Naive thymus-derived CD4-positive, alpha-beta T cell (primary cell): ENCODE measurements around the gene DCHS1. TPM values are rescaled to one million over a fixed set of nuclear protein-coding genes. Genes with fewer than 3 reads are reported as not detected.

Experiments used
- ATAC-seq: fragments of 150-1000 bp; cut with Tn5 transposase; 2 replicates; pipeline ENCODE4 v1.10.0; 2021; ENCODE audit warnings: mild to moderate bottlenecking, moderate library complexity
- CTCF ChIA-PET: fragments of 350-600 bp; sonication (Branson Sonifier 250); formaldehyde crosslinking; loops from one replicate; lab custom pipeline; 2021; ENCODE audit warnings: antibody characterized with exemption; lab: Charles Lee
- POLR2A ChIA-PET: fragments of 350-600 bp; sonication (Branson Sonifier 250); formaldehyde crosslinking; loops from one replicate; lab custom pipeline; 2021; ENCODE audit warnings: antibody characterized with exemption, inconsistent platforms; lab: Charles Lee
- DNase-seq, 9 donors: peaks; one replicate each; pipeline versions ENCODE4 v3.0.0 to v3.0.0-alpha.2; 2020 to 2022; ENCODE audit warnings: mixed read lengths in 1 of 9
- H3K27ac ChIP-seq: one replicate; pipeline ENCODE4 v1.7.0; 2013; ENCODE audit warnings: mild to moderate bottlenecking, low read depth, low read length, moderate library complexity
- H3K27me3 ChIP-seq, 2 donors: one replicate each; pipeline ENCODE4 v1.7.0; 2013; ENCODE audit warnings: low read length in 2 of 2, mild to moderate bottlenecking in 2 of 2, moderate library complexity in 2 of 2; ENCODE audit not compliant: control insufficient read depth in 2 of 2, insufficient read depth in 2 of 2
- H3K36me3 ChIP-seq, 3 experiments: 1 replicate in 2 of 3; 2 replicates in 1 of 3; pipeline ENCODE4 v1.7.0; 2013; ENCODE audit warnings: low read length in 3 of 3, mild to moderate bottlenecking in 3 of 3, moderate library complexity in 1 of 3; ENCODE audit not compliant: insufficient read depth in 3 of 3, control insufficient read depth in 2 of 3
- H3K4me1 ChIP-seq, 2 donors: one replicate each; pipeline ENCODE4 v1.7.0; 2013; ENCODE audit warnings: low read length in 2 of 2, mild to moderate bottlenecking in 2 of 2, moderate library complexity in 1 of 2; ENCODE audit not compliant: control insufficient read depth in 2 of 2, insufficient read depth in 2 of 2
- H3K4me3 ChIP-seq: 2 replicates; pipeline ENCODE4 v1.7.0; 2013; ENCODE audit warnings: mild to moderate bottlenecking, low read length
- H3K9me3 ChIP-seq, 3 experiments: 1 replicate in 2 of 3; 2 replicates in 1 of 3; pipeline ENCODE4 v1.7.0; 2013; ENCODE audit warnings: low read length in 3 of 3; ENCODE audit not compliant: control insufficient read depth in 2 of 3
- H3K27ac Mint-ChIP-seq, 9 donors: one replicate each; pipeline ENCODE4 v1.8.0; 2020 to 2022; ENCODE audit warnings: mixed read lengths in 9 of 9, mild to moderate bottlenecking in 8 of 9, moderate library complexity in 5 of 9, inconsistent platforms in 2 of 9
- H3K27me3 Mint-ChIP-seq, 5 donors: one replicate each; pipeline ENCODE4 v1.8.0; 2021 to 2022; ENCODE audit warnings: mixed read lengths in 5 of 5, mild to moderate bottlenecking in 1 of 5
- H3K36me3 Mint-ChIP-seq, 5 donors: one replicate each; pipeline ENCODE4 v1.8.0; 2020 to 2022; ENCODE audit warnings: mixed read lengths in 5 of 5, mild to moderate bottlenecking in 3 of 5, inconsistent platforms in 1 of 5
- H3K4me1 Mint-ChIP-seq, 7 donors: one replicate each; pipeline ENCODE4 v1.8.0; 2020 to 2022; ENCODE audit warnings: mixed read lengths in 7 of 7, mild to moderate bottlenecking in 3 of 7, inconsistent platforms in 1 of 7
- H3K4me3 Mint-ChIP-seq, 10 donors: one replicate each; pipeline ENCODE4 v1.8.0; 2020 to 2022; ENCODE audit warnings: mild to moderate bottlenecking in 10 of 10, mixed read lengths in 10 of 10, moderate library complexity in 6 of 10, inconsistent platforms in 2 of 10
- H3K9me3 Mint-ChIP-seq, 11 donors: one replicate each; pipeline ENCODE4 v1.8.0; 2020 to 2022; ENCODE audit warnings: mixed read lengths in 11 of 11, mild to moderate bottlenecking in 4 of 11, inconsistent platforms in 1 of 11, moderate library complexity in 1 of 11
- intact Hi-C, 2 donors: fragments of 100-400 bp; cut with micrococcal nuclease; formaldehyde crosslinking; loops; one replicate each; pipeline ENCODE4 v1.15.1; 2023
- polyA plus RNA-seq, 2 donors: library from polyadenylated mRNA; unstranded; fragments of 300-500 nt; fragmentation: Illumina TruSeq; gene quantifications; one replicate each; pipeline ENCODE4 v1.2.3, GENCODE V29; 2021
- total RNA-seq, 6 experiments: library from RNA in 5 of 6; stranded (reverse) in 5 of 6; gene quantifications; 1 replicate in 5 of 6; 2 replicates in 1 of 6; pipeline ENCODE4 v1.2.3 and lab custom pipeline; 2021 to 2026

DCHS1 gene
- total and polyA plus RNA-seq, 7 experiments from 2014 or later = 0.48 to 12.5 (median 9.7) TPM

DNA sequence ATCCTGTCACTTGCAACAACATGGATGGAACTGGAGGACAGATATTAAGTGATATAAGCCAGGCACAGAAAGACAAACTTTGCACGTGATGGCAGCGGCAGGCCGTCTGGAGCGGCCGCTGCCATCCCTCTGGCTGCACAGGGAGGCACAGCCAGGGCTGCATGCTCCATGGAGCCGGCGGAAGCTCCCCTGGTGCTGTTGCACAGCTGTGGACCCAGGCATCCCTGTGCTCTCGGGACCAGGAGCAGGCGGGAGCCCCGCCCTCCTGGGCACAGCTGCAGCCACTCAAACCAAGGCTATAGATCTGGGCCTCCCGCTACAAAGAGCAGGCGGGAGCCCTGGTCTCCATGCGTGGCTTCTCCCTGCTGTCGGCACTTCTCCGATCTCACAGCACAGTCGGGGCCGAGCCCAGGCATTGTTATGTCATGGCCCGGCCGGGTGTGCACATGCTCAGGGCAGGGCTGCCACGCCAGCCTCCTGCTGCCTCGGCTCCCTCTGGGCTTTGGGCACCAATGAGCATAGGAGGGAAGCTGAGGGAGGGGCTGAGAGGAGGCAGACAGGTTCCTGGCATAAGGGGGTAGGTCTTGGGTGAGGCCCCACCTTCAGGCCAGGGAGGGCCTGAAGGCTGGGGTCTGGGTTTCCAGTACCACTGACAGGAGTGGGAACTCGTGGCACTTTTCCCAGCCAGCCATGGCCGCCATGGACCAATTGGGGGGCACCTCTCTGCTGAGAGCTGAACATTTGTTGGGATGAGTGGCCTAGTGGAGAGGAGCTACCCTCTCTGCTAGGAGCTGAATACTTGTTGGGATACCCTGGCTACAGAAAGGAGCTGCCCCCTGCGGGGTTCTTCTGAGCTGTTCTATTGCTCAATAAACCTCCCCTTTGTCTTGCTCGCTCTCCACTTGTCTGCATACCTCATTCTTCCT lies 68.9 kb downstream of the DCHS1 start:
- ATAC-seq = no peak
- no peaks in the 10 kb centered on the region for H3K4me1 ChIP-seq
- Mint-ChIP-seq H3K27me3 (no peaks in the 10 kb centered on the region), H3K36me3 (peaks cover 25 to 53% (median 38%) of the 10 kb centered on the region in 5 donors), H3K27ac (no peak overlapping the region), H3K4me3 (no peak overlapping the region), H3K4me1 (peaks cover 0 to 8% (median under 1%) of the 10 kb centered on the region in 7 donors), H3K9me3 (peaks cover 8 to 31% (median 23%) of the 10 kb centered on the region in 11 donors)
- ChIA-PET POLR2A (no interaction called here), CTCF (no interaction called here)
- intact Hi-C loops = no loop called here
- peaks cover 0 to 2% (median 0%) of the 10 kb centered on the region in 3 experiments for H3K36me3 ChIP-seq
- DNase-seq = no peak
- no peak overlapping the region for H3K27ac ChIP-seq
- H3K9me3 ChIP-seq = peaks cover 0 to 14% (median 4%) of the 10 kb centered on the region in 3 experiments
- no peak overlapping the region for H3K4me3 ChIP-seq
- no peaks in the 10 kb centered on the region for H3K27me3 ChIP-seq

DNA sequence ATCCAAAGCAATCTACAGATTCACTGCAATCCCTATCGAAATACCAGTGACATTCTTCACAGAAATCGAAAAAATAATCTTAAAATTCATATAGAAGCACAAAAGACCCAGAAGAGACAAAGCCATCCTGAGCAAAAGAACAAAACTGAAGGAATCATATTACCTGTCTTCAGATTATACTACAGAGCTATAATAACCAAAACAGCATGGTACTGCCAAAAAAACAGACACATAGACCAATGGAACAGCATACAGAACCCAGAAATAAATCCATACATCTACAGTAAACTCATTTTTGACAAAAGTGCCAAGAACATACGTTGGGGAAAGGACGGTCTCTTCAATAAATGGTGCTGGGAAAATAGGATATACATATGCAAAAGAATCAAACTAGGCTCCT lies 71.1 kb downstream of the DCHS1 start:
- Histone ChIP-seq H3K27me3 (no peaks in the 10 kb centered on the region), H3K4me3 (no peak overlapping the region), H3K9me3 (peaks cover 0 to 14% (median 4%) of the 10 kb centered on the region in 3 experiments), H3K4me1 (no peaks in the 10 kb centered on the region), H3K27ac (no peak overlapping the region), H3K36me3 (no peaks in the 10 kb centered on the region)
- ChIA-PET CTCF (no interaction called here), POLR2A (no interaction called here)
- H3K27ac Mint-ChIP-seq = no peak overlapping the region
- peaks cover 8 to 36% (median 23%) of the 10 kb centered on the region in 11 donors for H3K9me3 Mint-ChIP-seq
- H3K4me3 Mint-ChIP-seq = no peak overlapping the region
- no peaks in the 10 kb centered on the region for H3K27me3 Mint-ChIP-seq
- no peak for ATAC-seq
- peaks cover 0 to 6% (median 0%) of the 10 kb centered on the region in 7 donors for H3K4me1 Mint-ChIP-seq
- peaks cover 27 to 57% (median 44%) of the 10 kb centered on the region in 5 donors for H3K36me3 Mint-ChIP-seq
- intact Hi-C loops = no loop called here
- no peak for DNase-seq

DNA sequence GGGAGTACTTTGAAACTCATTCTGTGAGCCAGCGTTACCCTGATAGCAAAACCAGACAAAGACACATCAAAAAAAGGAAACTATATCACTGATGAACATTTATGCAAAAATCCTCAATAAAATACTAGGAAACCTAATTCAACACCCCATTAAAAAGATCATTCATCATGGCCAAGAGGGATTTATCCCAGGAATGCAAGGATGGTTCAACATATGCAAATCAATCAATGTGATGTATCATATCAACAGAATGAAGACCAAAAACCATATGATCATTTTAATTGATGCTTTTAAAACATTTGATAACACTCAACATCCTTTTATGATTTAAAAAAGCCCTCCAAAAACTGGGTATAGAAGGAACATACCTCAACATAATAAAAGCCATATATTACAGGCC lies 72.0 kb downstream of the DCHS1 start:
- DNase-seq = no peak
- Histone ChIP-seq H3K4me3 (no peak overlapping the region), H3K36me3 (no peaks in the 10 kb centered on the region), H3K27ac (no peak overlapping the region), H3K4me1 (no peaks in the 10 kb centered on the region), H3K9me3 (peaks cover 0 to 14% (median 4%) of the 10 kb centered on the region in 3 experiments), H3K27me3 (no peaks in the 10 kb centered on the region)
- CTCF ChIA-PET = no interaction called here
- H3K9me3 Mint-ChIP-seq = peaks cover 8 to 36% (median 23%) of the 10 kb centered on the region in 11 donors
- H3K36me3 Mint-ChIP-seq = peaks cover 27 to 57% (median 44%) of the 10 kb centered on the region in 5 donors
- peaks cover 0 to 6% (median under 1%) of the 10 kb centered on the region in 7 donors for H3K4me1 Mint-ChIP-seq
- POLR2A ChIA-PET = no interaction called here
- intact Hi-C loops = no loop called here
- H3K4me3 Mint-ChIP-seq = no peak overlapping the region
- no peak for ATAC-seq
- no peaks in the 10 kb centered on the region for H3K27me3 Mint-ChIP-seq
- no peak overlapping the region for H3K27ac Mint-ChIP-seq

DNA sequence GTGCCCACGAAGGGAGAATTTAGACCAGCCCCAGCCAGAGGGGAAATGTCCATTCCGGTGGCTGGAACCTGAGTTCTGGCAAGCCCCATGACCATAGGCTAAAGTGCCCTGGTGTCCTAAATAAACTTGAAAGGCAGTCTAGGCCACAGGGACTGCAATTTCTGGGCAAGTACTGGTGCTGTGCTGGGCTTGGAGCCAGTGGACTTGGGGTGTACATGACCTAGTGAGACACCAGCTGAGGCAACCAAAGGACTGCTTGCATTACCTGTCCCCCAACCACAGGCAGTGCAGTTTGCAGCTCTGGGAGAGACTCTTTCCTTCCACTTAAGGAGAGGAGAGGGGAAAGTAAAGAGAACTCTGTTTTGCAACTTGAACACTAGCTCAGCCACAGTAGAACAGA lies 75.9 kb downstream of the DCHS1 start:
- ChIA-PET POLR2A (interaction anchor here (1.2 kb wide), 1 partner anchor 32 kb away, joined by 4 read pairs; the partner anchor contains the start of gene TAF10), CTCF (no interaction called here)
- Histone ChIP-seq H3K9me3 (peaks cover 0 to 12% (median 4%) of the 10 kb centered on the region in 3 experiments), H3K4me1 (no peaks in the 10 kb centered on the region), H3K27ac (no peak overlapping the region), H3K36me3 (no peaks in the 10 kb centered on the region), H3K27me3 (no peaks in the 10 kb centered on the region), H3K4me3 (no peak overlapping the region)
- Mint-ChIP-seq H3K36me3 (peaks cover 23 to 46% (median 37%) of the 10 kb centered on the region in 5 donors), H3K27ac (no peak overlapping the region), H3K27me3 (no peaks in the 10 kb centered on the region), H3K4me3 (no peak overlapping the region), H3K9me3 (peaks cover 6 to 32% (median 21%) of the 10 kb centered on the region in 11 donors), H3K4me1 (peaks cover 0 to 12% (median 4%) of the 10 kb centered on the region in 7 donors)
- DNase-seq = no peak
- ATAC-seq = no peak
- intact Hi-C loops = no loop called here

DNA sequence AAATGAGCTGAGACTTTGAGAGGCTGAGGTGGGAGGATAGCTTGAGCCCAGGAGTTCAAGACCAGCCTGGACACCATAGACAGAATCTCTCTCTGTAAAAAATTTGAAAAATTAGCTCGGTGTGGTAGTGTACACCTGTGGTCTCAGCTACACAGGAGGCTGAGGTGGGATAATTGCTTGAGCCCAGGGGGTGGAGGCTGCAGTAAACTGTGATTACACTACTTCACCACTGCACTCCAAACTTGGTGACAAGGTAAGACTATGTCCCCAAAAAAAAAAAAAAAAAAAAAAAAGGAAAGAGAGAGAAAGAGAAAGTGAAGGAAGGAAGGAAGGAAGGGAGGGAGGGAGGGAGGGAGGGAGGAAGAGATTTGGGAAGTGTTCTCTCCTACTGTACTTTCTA lies 77.5 kb downstream of the DCHS1 start:
- Mint-ChIP-seq H3K9me3 (peaks cover 1 to 17% (median 5%) of the 10 kb centered on the region in 11 donors), H3K36me3 (peaks cover 8 to 35% (median 27%) of the 10 kb centered on the region in 5 donors), H3K27me3 (no peaks in the 10 kb centered on the region), H3K4me1 (peaks cover 0 to 12% (median 4%) of the 10 kb centered on the region in 7 donors), H3K27ac (no peak overlapping the region), H3K4me3 (no peak overlapping the region)
- no peaks in the 10 kb centered on the region for H3K4me1 ChIP-seq
- DNase-seq (no peak), ATAC-seq (no peak)
- POLR2A ChIA-PET = no interaction called here
- no peak overlapping the region for H3K27ac ChIP-seq
- no peaks in the 10 kb centered on the region for H3K27me3 ChIP-seq
- CTCF ChIA-PET = interaction anchor here (0.7 kb wide), 1 partner anchor 931 kb away, joined by 3 read pairs; no protein-coding TSS in a partner anchor
- no peaks in the 10 kb centered on the region for H3K36me3 ChIP-seq
- intact Hi-C loops = no loop called here
- H3K4me3 ChIP-seq = no peak overlapping the region
- H3K9me3 ChIP-seq = no peaks in the 10 kb centered on the region

DNA sequence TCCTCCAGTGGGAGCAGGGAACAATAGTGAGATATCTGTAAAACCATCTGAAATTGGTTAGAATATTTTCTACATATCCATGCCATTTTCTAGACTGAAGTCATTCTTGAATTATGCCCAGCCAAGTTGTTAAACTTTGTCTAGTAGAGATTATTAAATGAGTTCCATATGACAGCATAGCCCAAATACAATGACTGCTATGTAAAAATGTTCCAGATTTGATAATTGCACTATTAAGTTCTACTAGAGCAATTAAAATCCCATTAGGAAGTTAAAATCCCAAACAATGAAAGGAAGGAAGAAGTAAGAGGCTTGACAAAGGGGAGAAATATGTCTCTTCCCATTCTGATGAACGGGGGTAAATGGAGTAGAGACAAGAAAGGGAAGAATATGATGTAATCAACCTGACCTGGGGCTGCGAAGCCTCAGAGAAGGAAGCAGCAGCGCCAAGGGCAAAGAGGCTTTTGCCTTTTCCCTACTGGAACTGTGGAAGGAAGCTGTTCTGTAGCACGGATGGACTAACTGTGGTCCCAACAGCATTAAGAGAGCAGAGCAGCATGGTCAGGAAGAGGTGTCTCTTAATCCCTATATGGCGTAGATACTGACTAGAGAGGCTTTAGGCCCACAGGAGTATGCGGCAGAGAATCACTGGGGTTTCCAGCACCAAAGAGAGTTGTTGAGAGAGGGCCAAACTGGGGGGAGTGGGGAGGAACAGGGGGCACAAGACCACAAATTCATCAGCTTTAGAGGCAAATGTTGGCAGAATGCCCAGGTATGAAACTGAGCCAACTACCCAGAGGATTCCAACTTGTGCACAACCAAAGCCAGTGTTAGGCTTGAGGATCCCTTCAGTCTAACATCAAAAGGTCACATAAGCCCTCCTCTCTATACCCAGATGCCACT lies 78.9 kb downstream of the DCHS1 start:
- Histone ChIP-seq H3K9me3 (no peaks in the 10 kb centered on the region), H3K36me3 (no peaks in the 10 kb centered on the region), H3K27me3 (no peaks in the 10 kb centered on the region), H3K4me3 (no peak overlapping the region), H3K27ac (no peak overlapping the region), H3K4me1 (no peaks in the 10 kb centered on the region)
- POLR2A ChIA-PET = no interaction called here
- peak overlapping the region in 1 of 9 donors; percentile 2 for H3K27ac Mint-ChIP-seq
- ATAC-seq (no peak), DNase-seq (no peak)
- peaks cover 5 to 36% (median 27%) of the 10 kb centered on the region in 5 donors for H3K36me3 Mint-ChIP-seq
- H3K9me3 Mint-ChIP-seq = peaks cover 0 to 5% (median 0%) of the 10 kb centered on the region in 11 donors
- H3K4me1 Mint-ChIP-seq = peaks cover 0 to 12% (median 4%) of the 10 kb centered on the region in 7 donors
- CTCF ChIA-PET = no interaction called here
- no peak overlapping the region for H3K4me3 Mint-ChIP-seq
- intact Hi-C loops = no loop called here
- no peaks in the 10 kb centered on the region for H3K27me3 Mint-ChIP-seq
